ENCODE results near the gene ANTKMT. TPM values are rescaled to one million over a fixed set of nuclear protein-coding genes. Genes with fewer than 3 reads are reported as not detected.

The ANTKMT gene
- total and polyA plus RNA-seq, 2 experiments from 2014 or later, result 55.1 to 82.6 TPM

GRCh38 chr16:717450-718245 lies 3.3 kb upstream of the ANTKMT start:
- H3K36me3 ChIP-seq, result no peaks in the 10 kb centered on the region
- no peaks in the 10 kb centered on the region for H3K9me3 ChIP-seq (ENCODE audit: low read depth)
- H3K4me1 ChIP-seq (ENCODE audit: low read depth), result peaks cover 23% of the 10 kb centered on the region
- no peaks in the 10 kb centered on the region for H3K27me3 ChIP-seq
- DNase-seq (ENCODE audit: low read depth in 1 of 2, low spot score in 1 of 2), result no peak
- no peak for TF ChIP-seq CTCF (IDR thresholded peaks at IDR 0.05; ENCODE audit: low read depth, low read length)
- no peak overlapping the region for H3K4me3 ChIP-seq
- no peak overlapping the region for H3K27ac ChIP-seq

GRCh38 chr16:718389-718788 lies 2.6 kb upstream of the ANTKMT start:
- Histone ChIP-seq H3K9me3 (ENCODE audit: low read depth) (no peaks in the 10 kb centered on the region), H3K27me3 (no peaks in the 10 kb centered on the region), H3K36me3 (no peaks in the 10 kb centered on the region), H3K27ac (no peak overlapping the region), H3K4me3 (no peak overlapping the region), H3K4me1 (ENCODE audit: low read depth) (peaks cover 23% of the 10 kb centered on the region)
- DNase-seq (ENCODE audit: low read depth in 1 of 2, low spot score in 1 of 2), result no peak
- TF ChIP-seq CTCF (IDR thresholded peaks at IDR 0.05; ENCODE audit: low read depth, low read length), result no peak

- DNase-seq (ENCODE audit: low read depth in 1 of 2, low spot score in 1 of 2), result no peak
- Histone ChIP-seq H3K27me3 (no peaks in the 10 kb centered on the region), H3K36me3 (no peaks in the 10 kb centered on the region), H3K4me3 (no peak overlapping the region), H3K9me3 (ENCODE audit: low read depth) (no peaks in the 10 kb centered on the region), H3K27ac (peak overlapping the region; percentile 90), H3K4me1 (ENCODE audit: low read depth) (peaks cover 23% of the 10 kb centered on the region)
- TF ChIP-seq CTCF (IDR thresholded peaks at IDR 0.05; ENCODE audit: low read depth, low read length), result no peak
Observed at GRCh38 chr16:718922-719321, 2.0 kb upstream of the ANTKMT start.

- H3K9me3 ChIP-seq (ENCODE audit: low read depth), result no peaks in the 10 kb centered on the region
- no peaks in the 10 kb centered on the region for H3K36me3 ChIP-seq
- peak; percentile 26 for TF ChIP-seq CTCF (IDR thresholded peaks at IDR 0.05; ENCODE audit: low read depth, low read length)
- H3K27me3 ChIP-seq, result no peaks in the 10 kb centered on the region
- peak overlapping the region; percentile 90 for H3K27ac ChIP-seq
- H3K4me1 ChIP-seq (ENCODE audit: low read depth), result peaks cover 21% of the 10 kb centered on the region
- peak overlapping the region; percentile 85 for H3K4me3 ChIP-seq
- no peak for DNase-seq (ENCODE audit: low read depth in 1 of 2, low spot score in 1 of 2)
Observed at GRCh38 chr16:719815-720446, 1.0 kb upstream of the ANTKMT start.

GRCh38 chr16:720447-720989 lies 428 bp upstream of the ANTKMT start:
- Histone ChIP-seq H3K9me3 (ENCODE audit: low read depth) (no peaks in the 10 kb centered on the region), H3K4me1 (ENCODE audit: low read depth) (peaks cover 21% of the 10 kb centered on the region), H3K27me3 (no peaks in the 10 kb centered on the region), H3K27ac (peak overlapping the region; percentile 90), H3K4me3 (peak overlapping the region; percentile 85), H3K36me3 (no peaks in the 10 kb centered on the region)
- DNase-seq (ENCODE audit: low read depth in 1 of 2, low spot score in 1 of 2), result peak; percentile 78 to 82
- peak; percentile 24 for TF ChIP-seq CTCF (IDR thresholded peaks at IDR 0.05; ENCODE audit: low read depth, low read length)
